ENCODE results near the gene ISG15.

The ISG15 gene

DNA sequence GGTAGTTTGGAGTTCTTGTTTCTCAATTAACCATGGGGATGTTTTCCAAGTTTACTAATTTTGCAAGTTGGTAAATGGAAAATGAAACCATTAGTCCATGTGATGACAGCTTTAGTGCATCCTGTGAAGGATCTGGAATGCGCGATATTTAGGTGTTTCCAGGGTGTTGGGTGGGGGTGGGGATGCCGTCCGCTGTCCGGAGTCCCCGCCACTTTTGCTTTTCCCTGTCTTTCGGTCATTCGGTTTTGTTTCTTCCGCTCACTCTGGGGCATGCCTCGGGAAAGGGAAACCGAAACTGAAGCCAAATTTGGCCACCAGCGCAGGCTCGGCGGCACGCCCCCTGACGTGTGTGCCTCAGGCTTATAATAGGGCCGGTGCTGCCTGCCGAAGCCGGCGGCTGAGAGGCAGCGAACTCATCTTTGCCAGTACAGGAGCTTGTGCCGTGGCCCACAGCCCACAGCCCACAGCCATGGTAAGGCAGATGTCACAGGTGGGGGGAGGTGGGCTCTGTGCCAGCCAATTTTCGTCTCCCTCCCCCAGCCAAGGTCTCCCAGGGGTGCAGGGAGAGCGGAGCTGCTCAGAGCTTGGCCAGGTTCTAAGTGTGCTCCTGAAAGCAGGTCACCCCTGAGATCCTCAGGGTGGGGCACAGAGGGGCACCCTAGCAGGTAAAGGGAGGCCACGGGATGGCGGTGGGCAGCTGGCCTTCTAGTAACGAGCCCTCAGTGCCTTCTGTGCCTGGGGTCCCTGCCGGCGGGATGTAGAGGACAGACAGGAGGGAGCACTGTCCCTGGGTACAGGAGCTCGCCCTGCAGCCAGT lies at the start of gene ISG15:
Gene ISG15, plus strand, starts transcription at position 393 of the 817 bp plus-strand sequence. Its CDS starts 77 bp downstream, at position 470.
- Histone ChIP-seq H3K27me3 (ENCODE audit: control insufficient read depth, insufficient read depth, low read length) (peaks cover 4% of the 10 kb centered on the region), H3K9ac (ENCODE audit: low read depth, low read length) (peak within 1 kb of the TSS; percentile 54), H3K4me3 (ENCODE audit: low read depth, low read length) (peak within 1 kb of the TSS; percentile 87), H3K9me3 (ENCODE audit: control insufficient read depth, insufficient read depth, low read length) (no peaks in the 10 kb centered on the region), H3K4me1 (ENCODE audit: control insufficient read depth, insufficient read depth, low read length) (peaks cover 13% of the 10 kb centered on the region), H3K36me3 (ENCODE audit: control insufficient read depth, insufficient read depth, low read length) (no peaks in the 10 kb centered on the region)

DNA sequence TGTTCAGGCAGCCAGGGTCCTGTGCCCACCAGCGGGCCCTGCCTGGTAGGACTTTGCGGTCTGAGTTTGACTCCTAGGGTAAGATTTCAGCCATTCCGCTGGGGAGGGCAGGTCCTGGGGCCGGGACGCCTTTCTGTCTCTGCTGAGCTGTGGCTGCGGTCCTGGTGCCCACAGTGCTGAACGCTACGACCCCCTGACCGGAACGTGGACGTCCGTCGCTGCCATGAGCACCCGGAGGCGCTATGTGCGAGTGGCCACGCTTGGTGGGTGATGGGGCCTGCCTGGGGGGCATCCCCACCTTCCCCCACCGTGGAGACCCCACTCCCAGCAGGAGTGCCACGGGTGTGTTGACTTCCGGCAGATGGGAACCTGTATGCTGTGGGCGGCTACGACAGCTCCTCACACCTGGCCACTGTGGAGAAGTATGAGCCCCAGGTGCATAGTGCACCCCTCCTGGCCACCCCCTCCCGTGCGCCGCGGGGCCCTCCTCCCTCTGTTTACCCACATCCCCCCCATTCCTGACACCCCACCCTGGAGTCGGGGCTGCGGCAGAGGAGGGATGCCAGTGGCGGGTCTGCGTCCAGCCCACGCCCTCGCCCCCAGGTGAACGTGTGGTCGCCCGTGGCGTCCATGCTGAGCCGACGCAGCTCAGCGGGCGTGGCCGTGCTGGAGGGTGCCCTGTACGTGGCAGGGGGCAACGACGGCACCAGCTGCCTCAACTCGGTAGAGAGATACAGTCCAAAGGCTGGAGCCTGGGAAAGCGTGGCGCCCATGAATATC lies 49.4 kb upstream of the ISG15 start:
- H3K4me1 ChIP-seq (ENCODE audit: control insufficient read depth, insufficient read depth, low read length), result no peaks in the 10 kb centered on the region

DNA sequence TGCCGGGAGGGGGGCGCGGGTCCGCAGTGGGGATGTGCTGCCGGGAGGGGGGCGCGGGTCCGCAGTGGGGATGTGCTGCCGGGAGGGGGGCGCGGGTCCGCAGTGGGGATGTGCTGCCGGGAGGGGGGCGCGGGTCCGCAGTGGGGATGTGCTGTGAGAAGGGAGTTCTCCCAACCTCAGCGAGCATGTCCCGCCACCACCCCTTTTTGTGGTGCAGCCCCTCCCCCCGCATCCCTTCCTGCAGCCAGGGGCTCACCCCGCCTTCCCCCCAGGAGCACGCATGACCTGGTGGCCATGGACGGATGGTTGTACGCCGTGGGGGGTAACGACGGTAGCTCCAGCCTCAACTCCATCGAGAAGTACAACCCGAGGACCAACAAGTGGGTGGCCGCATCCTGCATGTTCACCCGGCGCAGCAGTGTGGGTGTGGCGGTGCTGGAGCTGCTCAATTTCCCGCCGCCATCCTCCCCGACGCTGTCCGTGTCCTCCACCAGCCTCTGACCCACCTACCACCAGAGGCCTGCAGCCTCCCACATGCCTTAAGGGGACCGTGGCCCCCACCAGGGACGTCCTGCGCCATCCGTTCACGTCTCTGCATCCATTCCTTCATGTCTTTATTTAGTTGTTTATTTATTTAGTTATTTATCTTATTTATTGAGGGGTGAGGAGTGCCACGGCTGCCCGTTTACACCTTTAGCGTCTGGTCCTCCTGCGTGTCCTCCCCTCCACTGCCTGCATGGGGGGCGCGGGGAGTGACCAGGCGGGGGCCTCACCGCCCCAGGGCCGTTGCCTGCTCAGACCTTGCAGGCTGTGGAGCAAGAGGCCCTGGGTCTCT lies 48.4 kb upstream of the ISG15 start:
- H3K4me1 ChIP-seq (ENCODE audit: control insufficient read depth, insufficient read depth, low read length), result no peaks in the 10 kb centered on the region
- H3K27me3 ChIP-seq (ENCODE audit: control insufficient read depth, insufficient read depth, low read length), result peaks cover 44% of the 10 kb centered on the region
- peaks cover 18% of the 10 kb centered on the region for H3K36me3 ChIP-seq (ENCODE audit: control insufficient read depth, insufficient read depth, low read length)
- H3K9ac ChIP-seq (ENCODE audit: low read depth, low read length), result no peak overlapping the region
- H3K9me3 ChIP-seq (ENCODE audit: control insufficient read depth, insufficient read depth, low read length), result no peaks in the 10 kb centered on the region
- no peak overlapping the region for H3K4me3 ChIP-seq (ENCODE audit: low read depth, low read length)

More for the DNA sequence above, 49.4 kb upstream of the ISG15 start:
- Histone ChIP-seq H3K9me3 (ENCODE audit: control insufficient read depth, insufficient read depth, low read length) (no peaks in the 10 kb centered on the region), H3K36me3 (ENCODE audit: control insufficient read depth, insufficient read depth, low read length) (peaks cover 18% of the 10 kb centered on the region), H3K4me3 (ENCODE audit: low read depth, low read length) (no peak overlapping the region), H3K9ac (ENCODE audit: low read depth, low read length) (no peak overlapping the region), H3K27me3 (ENCODE audit: control insufficient read depth, insufficient read depth, low read length) (peaks cover 38% of the 10 kb centered on the region)

DNA sequence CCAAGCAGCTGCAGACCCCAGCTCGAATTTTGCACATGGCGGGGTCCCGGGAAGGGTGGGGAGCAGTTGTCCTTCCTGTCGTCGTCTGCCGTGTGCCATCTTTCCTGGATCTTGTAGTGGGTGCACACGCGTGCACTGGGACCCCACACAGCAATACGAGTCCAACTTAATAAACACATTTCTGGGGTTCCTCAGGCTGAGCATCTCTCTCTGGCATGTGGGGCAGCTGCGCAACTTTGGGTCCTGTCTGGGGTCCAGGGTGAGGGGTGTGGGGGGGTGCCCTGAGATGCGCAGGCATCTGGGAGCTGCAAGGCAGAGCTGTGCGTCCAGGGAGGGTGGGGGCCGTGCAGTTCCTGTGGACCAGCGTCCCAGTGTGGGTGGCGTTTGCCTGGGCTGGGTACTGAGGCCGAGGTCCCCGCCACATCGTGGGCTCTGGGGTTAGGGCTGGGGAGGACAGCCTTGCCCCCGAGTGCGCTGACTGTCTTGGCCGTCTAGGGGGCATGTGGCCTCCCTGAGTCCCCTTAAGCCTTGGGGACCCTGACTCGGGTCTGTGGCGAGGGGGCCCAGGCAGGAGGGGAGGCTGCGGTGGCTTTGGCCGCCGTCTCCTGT lies 47.7 kb upstream of the ISG15 start:
- Histone ChIP-seq H3K9me3 (ENCODE audit: control insufficient read depth, insufficient read depth, low read length) (no peaks in the 10 kb centered on the region), H3K4me3 (ENCODE audit: low read depth, low read length) (no peak overlapping the region), H3K27me3 (ENCODE audit: control insufficient read depth, insufficient read depth, low read length) (peaks cover 49% of the 10 kb centered on the region), H3K4me1 (ENCODE audit: control insufficient read depth, insufficient read depth, low read length) (no peaks in the 10 kb centered on the region), H3K9ac (ENCODE audit: low read depth, low read length) (no peak overlapping the region), H3K36me3 (ENCODE audit: control insufficient read depth, insufficient read depth, low read length) (peaks cover 18% of the 10 kb centered on the region)

DNA sequence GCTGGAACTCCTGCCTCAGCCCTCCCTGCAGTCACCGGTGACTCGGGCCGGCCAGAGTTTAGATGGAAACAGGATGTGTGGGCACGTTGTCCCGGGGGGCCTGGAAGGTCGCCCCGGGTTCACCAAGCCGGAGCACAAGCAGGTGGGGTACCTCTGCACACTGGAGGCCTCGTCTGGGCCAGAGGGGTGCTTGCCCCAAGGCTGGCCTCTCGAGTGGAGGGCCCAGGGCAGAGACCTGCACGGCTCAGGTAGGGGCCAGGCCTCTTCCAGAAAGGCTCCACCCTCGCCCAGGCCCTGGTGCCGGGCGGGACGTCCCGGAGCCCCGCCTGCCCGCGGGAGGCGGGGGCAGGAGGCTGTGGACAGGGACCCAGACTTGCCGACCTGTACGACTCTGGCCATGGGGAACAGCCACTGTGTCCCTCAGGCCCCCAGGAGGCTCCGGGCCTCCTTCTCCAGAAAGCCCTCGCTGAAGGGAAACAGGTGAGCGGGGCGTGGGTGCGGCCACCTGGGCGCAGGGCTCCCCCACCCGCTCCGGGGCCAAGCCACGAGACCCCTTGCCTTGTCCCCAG lies 47.1 kb upstream of the ISG15 start, which contains the start of gene PLEKHN1:
Gene PLEKHN1, plus strand, starts transcription at position 348 of the 569 bp plus-strand sequence. Its CDS starts 50 bp downstream, at position 398.
- peak within 1 kb of the TSS; percentile 54 for H3K4me3 ChIP-seq (ENCODE audit: low read depth, low read length)
- peaks cover 48% of the 10 kb centered on the region for H3K27me3 ChIP-seq (ENCODE audit: control insufficient read depth, insufficient read depth, low read length)
- no peak within 1 kb of the TSS for H3K9ac ChIP-seq (ENCODE audit: low read depth, low read length)

DNA sequence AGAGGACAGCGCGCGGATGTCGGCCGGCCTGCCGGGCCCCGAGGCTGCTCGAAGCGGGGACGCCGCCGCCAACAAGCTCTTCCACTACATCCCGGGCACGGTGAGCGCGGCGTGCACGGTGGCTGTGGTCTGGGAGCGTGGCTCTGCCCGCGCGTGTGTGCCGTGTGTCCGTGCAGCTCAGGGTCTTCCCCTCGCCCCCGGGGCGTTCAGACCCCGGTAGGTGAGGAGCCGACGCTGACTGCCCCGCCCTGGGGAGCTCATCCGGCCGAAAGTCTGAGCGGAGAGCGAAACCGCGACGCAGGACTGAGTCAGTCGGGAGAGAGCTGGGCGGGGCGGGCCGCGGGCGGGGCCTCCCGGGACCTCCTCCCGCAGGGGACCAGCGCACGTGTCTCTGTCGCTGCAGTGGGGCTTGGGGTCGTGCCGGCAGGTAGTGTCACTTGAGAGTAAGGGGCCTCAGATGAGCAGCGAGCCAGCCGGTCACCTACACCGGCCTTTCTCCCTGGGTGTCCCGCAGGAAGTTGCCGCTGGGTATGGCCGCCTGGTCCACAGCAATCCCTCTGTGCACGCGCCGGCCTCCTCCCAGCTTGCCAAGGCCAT lies 46.5 kb upstream of the ISG15 start:
- peaks cover 42% of the 10 kb centered on the region for H3K27me3 ChIP-seq (ENCODE audit: control insufficient read depth, insufficient read depth, low read length)
- no peaks in the 10 kb centered on the region for H3K4me1 ChIP-seq (ENCODE audit: control insufficient read depth, insufficient read depth, low read length)
- no peak overlapping the region for H3K9ac ChIP-seq (ENCODE audit: low read depth, low read length)
- peaks cover 18% of the 10 kb centered on the region for H3K36me3 ChIP-seq (ENCODE audit: control insufficient read depth, insufficient read depth, low read length)
- peak overlapping the region; percentile 54 for H3K4me3 ChIP-seq (ENCODE audit: low read depth, low read length)
- no peaks in the 10 kb centered on the region for H3K9me3 ChIP-seq (ENCODE audit: control insufficient read depth, insufficient read depth, low read length)

More for the DNA sequence above, 47.1 kb upstream of the ISG15 start, which contains the start of gene PLEKHN1:
- no peaks in the 10 kb centered on the region for H3K4me1 ChIP-seq (ENCODE audit: control insufficient read depth, insufficient read depth, low read length)
- H3K9me3 ChIP-seq (ENCODE audit: control insufficient read depth, insufficient read depth, low read length), result no peaks in the 10 kb centered on the region
- H3K36me3 ChIP-seq (ENCODE audit: control insufficient read depth, insufficient read depth, low read length), result peaks cover 18% of the 10 kb centered on the region

DNA sequence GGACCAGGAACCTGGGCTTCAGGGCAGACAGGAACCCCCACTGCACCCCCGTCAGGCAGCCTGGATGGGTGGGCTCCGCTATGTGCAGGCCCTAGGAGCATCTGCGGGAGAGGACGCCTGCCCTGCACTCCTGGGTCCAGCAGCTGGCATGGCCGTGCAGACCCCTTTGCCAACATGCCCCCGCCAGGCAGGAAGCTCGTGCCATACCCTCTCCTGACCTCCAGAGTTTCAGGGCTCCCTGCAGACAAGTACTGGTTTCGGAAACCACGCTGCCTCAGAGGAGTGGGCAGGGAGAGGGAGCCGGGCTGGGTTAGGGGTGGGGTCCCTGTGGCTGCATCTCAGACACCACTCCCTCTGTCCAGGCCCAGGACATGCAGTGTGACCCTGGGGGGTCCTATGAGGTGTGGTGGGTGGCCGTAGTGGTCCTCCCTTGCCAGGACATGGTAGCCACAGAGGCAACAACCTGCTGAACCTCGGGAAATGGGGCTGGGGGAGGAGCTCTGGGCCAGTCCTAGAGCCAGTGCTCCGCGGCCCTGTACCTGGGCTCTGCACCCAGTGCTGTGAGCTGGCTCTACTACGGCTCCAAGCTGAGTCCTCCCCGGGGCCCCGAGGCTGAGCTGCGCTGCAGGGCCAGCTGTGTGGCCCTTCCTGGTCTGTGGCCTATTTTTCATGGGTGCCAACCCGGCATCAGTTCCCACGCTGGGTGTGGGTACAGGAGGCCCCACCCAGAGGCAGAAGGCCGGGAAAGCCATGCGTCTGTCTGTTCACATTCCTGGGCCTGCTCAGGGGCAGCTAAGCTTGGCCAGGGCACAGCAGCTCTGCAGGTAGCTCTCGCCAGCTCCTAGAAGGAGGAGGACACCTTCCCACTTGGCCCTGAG lies 45.6 kb upstream of the ISG15 start:
- H3K27me3 ChIP-seq (ENCODE audit: control insufficient read depth, insufficient read depth, low read length), result peaks cover 42% of the 10 kb centered on the region
- H3K9ac ChIP-seq (ENCODE audit: low read depth, low read length), result no peak overlapping the region
- no peak overlapping the region for H3K4me3 ChIP-seq (ENCODE audit: low read depth, low read length)

DNA sequence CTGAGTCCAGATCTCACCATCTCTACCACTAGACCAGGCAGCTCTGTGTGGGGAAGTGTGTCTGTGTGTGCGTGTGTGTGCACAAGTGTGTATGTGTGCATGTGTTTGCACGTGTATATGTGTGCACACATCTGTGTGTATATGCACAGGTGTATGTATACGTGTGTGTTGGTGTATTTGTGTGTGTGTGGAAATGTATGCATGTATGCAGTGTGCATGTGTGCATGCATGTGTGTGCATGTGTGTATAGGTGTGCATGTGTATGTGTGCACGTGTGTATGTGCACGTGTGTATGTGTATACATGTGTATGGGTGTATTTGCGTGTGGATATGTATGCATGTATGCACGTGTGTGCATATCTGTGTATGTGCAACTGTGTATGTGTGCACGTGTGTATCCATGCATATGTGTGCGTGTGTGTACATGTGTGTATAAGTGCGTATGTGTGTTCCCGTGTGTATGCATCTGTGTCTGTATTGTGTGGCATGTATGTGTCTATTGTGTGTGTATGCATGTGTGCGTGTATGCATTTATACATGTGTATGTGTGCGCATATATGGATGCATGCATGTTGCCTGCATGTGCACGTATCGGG lies 43.9 kb upstream of the ISG15 start:
- H3K9ac ChIP-seq (ENCODE audit: low read depth, low read length), result no peak overlapping the region
- H3K9me3 ChIP-seq (ENCODE audit: control insufficient read depth, insufficient read depth, low read length), result no peaks in the 10 kb centered on the region
- no peaks in the 10 kb centered on the region for H3K4me1 ChIP-seq (ENCODE audit: control insufficient read depth, insufficient read depth, low read length)
- H3K4me3 ChIP-seq (ENCODE audit: low read depth, low read length), result no peak overlapping the region
- H3K27me3 ChIP-seq (ENCODE audit: control insufficient read depth, insufficient read depth, low read length), result peaks cover 44% of the 10 kb centered on the region
- H3K36me3 ChIP-seq (ENCODE audit: control insufficient read depth, insufficient read depth, low read length), result peaks cover 5% of the 10 kb centered on the region

More for the DNA sequence above, 45.6 kb upstream of the ISG15 start:
- Histone ChIP-seq H3K36me3 (ENCODE audit: control insufficient read depth, insufficient read depth, low read length) (peaks cover 12% of the 10 kb centered on the region), H3K4me1 (ENCODE audit: control insufficient read depth, insufficient read depth, low read length) (no peaks in the 10 kb centered on the region), H3K9me3 (ENCODE audit: control insufficient read depth, insufficient read depth, low read length) (no peaks in the 10 kb centered on the region)

DNA sequence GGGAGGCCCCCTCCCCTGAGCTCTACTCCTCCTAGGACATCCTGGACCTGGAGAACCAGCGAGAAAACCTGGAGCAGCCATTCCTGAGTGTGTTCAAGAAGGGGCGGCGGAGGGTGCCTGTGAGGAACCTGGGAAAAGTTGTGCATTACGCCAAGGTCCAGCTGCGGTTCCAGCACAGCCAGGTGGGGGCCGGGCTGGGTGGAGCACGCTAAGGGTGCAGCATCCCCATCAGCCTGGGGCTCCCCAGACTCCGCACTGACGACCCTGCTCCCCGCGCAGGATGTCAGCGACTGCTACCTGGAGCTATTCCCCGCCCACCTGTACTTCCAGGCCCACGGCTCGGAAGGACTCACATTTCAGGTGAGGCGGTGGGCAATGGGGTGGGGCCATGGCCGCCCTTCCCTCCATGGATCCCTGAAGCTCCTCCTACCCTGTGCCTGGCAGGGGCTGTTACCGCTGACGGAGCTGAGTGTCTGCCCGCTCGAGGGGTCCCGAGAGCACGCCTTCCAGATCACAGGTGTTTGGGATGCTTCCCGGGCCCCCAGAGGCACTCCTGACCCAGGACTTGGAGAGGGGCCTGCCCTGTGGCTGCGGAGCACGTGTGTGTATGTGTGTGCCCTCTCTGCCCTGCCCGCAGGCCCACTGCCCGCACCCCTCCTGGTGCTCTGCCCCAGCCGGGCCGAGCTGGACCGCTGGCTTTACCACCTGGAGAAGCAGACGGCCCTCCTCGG lies 42.9 kb upstream of the ISG15 start:
- Histone ChIP-seq H3K36me3 (ENCODE audit: control insufficient read depth, insufficient read depth, low read length) (peaks cover 4% of the 10 kb centered on the region), H3K4me1 (ENCODE audit: control insufficient read depth, insufficient read depth, low read length) (no peaks in the 10 kb centered on the region), H3K4me3 (ENCODE audit: low read depth, low read length) (peak overlapping the region; percentile 8), H3K9me3 (ENCODE audit: control insufficient read depth, insufficient read depth, low read length) (no peaks in the 10 kb centered on the region), H3K9ac (ENCODE audit: low read depth, low read length) (no peak overlapping the region), H3K27me3 (ENCODE audit: control insufficient read depth, insufficient read depth, low read length) (peaks cover 45% of the 10 kb centered on the region)
